ENCODE measurements around the gene F11R.
A peak's percentile ranks its signal among the peaks of the same experiment; 100 is the strongest.
"Not testable (repeated sequence)": the region's sequence is repeated elsewhere in the genome, so short reads cannot be mapped to it uniquely, and the experiment has no call there.

Gene F11R

DNA sequence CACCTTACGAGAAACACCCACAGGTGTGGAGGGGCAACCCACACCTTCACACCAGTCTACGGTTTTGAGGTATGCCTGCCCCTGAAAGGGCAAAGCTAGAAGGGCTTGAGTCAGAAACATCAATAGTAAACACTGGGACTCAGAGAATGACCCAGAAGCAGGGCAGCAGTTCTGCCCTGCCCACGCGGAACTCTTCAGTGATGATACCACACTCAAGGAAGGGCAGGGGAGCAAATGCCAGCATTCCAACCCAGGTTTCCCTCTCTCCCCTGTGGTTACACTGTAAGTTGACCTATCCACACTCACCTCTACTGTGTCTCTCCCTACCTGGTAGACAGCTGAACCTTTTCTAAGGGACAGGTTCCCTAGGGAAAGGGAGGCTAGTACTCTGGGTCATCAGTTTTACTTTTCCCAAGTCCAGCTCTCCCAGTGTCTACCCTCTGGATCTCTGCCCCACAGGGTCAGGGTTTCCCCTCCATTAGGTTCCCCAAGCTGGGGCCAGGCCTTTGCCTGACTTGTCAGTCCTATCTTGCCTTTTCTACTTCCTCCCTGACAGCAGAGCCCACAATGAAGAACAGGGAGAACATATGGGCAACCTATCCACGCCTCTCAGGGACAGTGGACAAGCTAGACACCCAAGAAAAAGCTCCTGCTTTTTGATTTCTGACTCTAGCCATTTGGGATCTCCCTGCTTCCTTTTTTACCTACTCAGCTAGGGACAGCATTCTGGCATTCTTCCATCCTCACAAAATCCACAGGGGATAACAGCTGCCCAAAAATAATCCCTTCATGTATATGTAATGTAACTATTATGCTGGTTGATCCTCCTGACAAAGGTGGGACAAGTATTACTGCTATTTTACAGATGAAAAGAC is 3.0 kb downstream of the F11R start:
- Histone ChIP-seq H3K4me1 (peaks cover 11% of the 10 kb centered on the region), H3K27ac (no peak overlapping the region), H2AFZ (no peak overlapping the region), H3K36me3 (ENCODE audit: control insufficient read depth, insufficient read depth, low read length) (no peaks in the 10 kb centered on the region), H3K9ac (no peak overlapping the region), H3K9me3 (ENCODE audit: control insufficient read depth, low read length) (no peaks in the 10 kb centered on the region), H3K79me2 (peaks cover 13% of the 10 kb centered on the region), H3K27me3 (ENCODE audit: control insufficient read depth, insufficient read depth, low read length) (no peaks in the 10 kb centered on the region), H3K4me3 (ENCODE audit: low read depth, low read length) (no peak overlapping the region), H3K4me2 (ENCODE audit: low read length) (no peak overlapping the region)
- TF ChIP-seq, protein P1, sequence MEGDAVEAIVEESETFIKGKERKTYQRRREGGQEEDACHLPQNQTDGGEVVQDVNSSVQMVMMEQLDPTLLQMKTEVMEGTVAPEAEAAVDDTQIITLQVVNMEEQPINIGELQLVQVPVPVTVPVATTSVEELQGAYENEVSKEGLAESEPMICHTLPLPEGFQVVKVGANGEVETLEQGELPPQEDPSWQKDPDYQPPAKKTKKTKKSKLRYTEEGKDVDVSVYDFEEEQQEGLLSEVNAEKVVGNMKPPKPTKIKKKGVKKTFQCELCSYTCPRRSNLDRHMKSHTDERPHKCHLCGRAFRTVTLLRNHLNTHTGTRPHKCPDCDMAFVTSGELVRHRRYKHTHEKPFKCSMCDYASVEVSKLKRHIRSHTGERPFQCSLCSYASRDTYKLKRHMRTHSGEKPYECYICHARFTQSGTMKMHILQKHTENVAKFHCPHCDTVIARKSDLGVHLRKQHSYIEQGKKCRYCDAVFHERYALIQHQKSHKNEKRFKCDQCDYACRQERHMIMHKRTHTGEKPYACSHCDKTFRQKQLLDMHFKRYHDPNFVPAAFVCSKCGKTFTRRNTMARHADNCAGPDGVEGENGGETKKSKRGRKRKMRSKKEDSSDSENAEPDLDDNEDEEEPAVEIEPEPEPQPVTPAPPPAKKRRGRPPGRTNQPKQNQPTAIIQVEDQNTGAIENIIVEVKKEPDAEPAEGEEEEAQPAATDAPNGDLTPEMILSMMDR (IDR thresholded peaks at IDR 0.05): no peak

GRCh38 chr1:161017181-161017580 is 3.8 kb downstream of the F11R start:
- H3K4me3 ChIP-seq (ENCODE audit: low read depth, low read length); H3K9ac ChIP-seq; H3K27me3 ChIP-seq (ENCODE audit: control insufficient read depth, insufficient read depth, low read length); H3K36me3 ChIP-seq (ENCODE audit: control insufficient read depth, insufficient read depth, low read length); H3K4me2 ChIP-seq (ENCODE audit: low read length); H3K27ac ChIP-seq; H2AFZ ChIP-seq; H3K9me3 ChIP-seq (ENCODE audit: control insufficient read depth, low read length): not testable (repeated sequence)
- Histone ChIP-seq H3K79me2 (peaks cover 13% of the 10 kb centered on the region), H3K4me1 (peaks cover 11% of the 10 kb centered on the region)

GRCh38 chr1:161016683-161017082 is 4.3 kb downstream of the F11R start:
- not testable (repeated sequence) for H3K27me3 ChIP-seq (ENCODE audit: control insufficient read depth, insufficient read depth, low read length); H3K9ac ChIP-seq; H3K9me3 ChIP-seq (ENCODE audit: control insufficient read depth, low read length); H2AFZ ChIP-seq; H3K27ac ChIP-seq; H3K36me3 ChIP-seq (ENCODE audit: control insufficient read depth, insufficient read depth, low read length); H3K4me2 ChIP-seq (ENCODE audit: low read length); H3K4me3 ChIP-seq (ENCODE audit: low read depth, low read length)
- Histone ChIP-seq H3K79me2 (peaks cover 15% of the 10 kb centered on the region), H3K4me1 (peaks cover 11% of the 10 kb centered on the region)

- no peaks in the 10 kb centered on the region for H3K27me3 ChIP-seq (ENCODE audit: control insufficient read depth, insufficient read depth, low read length)
- peak overlapping the region; percentile 42 for H3K4me3 ChIP-seq (ENCODE audit: low read depth, low read length)
- no peaks in the 10 kb centered on the region for H3K36me3 ChIP-seq (ENCODE audit: control insufficient read depth, insufficient read depth, low read length)
- peak overlapping the region; percentile 43 for H3K4me2 ChIP-seq (ENCODE audit: low read length)
- peaks cover 11% of the 10 kb centered on the region for H3K4me1 ChIP-seq
- H3K27ac ChIP-seq: peak overlapping the region; percentile 92
- peak overlapping the region; percentile 68 for H2AFZ ChIP-seq
- TF ChIP-seq, protein P1 (IDR thresholded peaks at IDR 0.05): no peak
- H3K9ac ChIP-seq: no peak overlapping the region
- H3K79me2 ChIP-seq: peaks cover 5% of the 10 kb centered on the region
- no peaks in the 10 kb centered on the region for H3K9me3 ChIP-seq (ENCODE audit: control insufficient read depth, low read length)
Observed at GRCh38 chr1:161013488-161014230, 7.3 kb downstream of the F11R start.

DNA sequence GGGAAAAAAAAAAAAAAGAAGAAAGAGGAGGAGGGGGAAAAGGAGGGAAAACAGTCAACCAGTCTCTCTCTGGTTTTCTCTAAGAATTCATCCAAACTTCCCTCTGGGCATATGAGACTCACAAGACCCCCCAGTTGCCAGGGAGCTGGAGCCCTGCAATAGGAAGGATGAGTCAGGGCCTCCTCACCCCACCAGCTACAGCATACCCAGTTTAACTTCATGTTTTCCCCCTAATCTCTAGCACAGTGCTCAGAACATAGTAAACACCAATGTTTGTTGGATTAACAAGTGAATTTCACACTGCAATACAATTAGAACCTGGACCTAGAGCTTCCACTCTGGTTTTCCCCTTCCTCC is 7.8 kb downstream of the F11R start:
- Histone ChIP-seq H3K36me3 (ENCODE audit: control insufficient read depth, insufficient read depth, low read length) (no peaks in the 10 kb centered on the region), H3K9me3 (ENCODE audit: control insufficient read depth, low read length) (no peaks in the 10 kb centered on the region), H3K4me1 (peaks cover 11% of the 10 kb centered on the region), H2AFZ (peak overlapping the region; percentile 68), H3K79me2 (peaks cover 5% of the 10 kb centered on the region), H3K4me3 (ENCODE audit: low read depth, low read length) (peak overlapping the region; percentile 42), H3K9ac (no peak overlapping the region), H3K4me2 (ENCODE audit: low read length) (peak overlapping the region; percentile 43), H3K27ac (peak overlapping the region; percentile 92), H3K27me3 (ENCODE audit: control insufficient read depth, insufficient read depth, low read length) (no peaks in the 10 kb centered on the region)
- TF ChIP-seq, protein P1 (IDR thresholded peaks at IDR 0.05): no peak

Data from parathyroid adenoma (tissue), 2 donors.